Measurements from ENCODE around the gene TBC1D13. TPM values are rescaled to one million over a fixed set of nuclear protein-coding genes. Genes with fewer than 3 reads are reported as not detected.
"Not testable (repeated sequence)": the region's sequence is repeated elsewhere in the genome, so short reads cannot be mapped to it uniquely, and the experiment has no call there.

TBC1D13 gene
- polyA plus RNA-seq, 3 donors: 35.8 to 37.9 (median 37.9) TPM

GRCh38 chr9:128843171-128843570 is 56.1 kb downstream of the TBC1D13 start:
- not testable (repeated sequence) for DNase-seq (ENCODE audit: low read depth in 3 of 3, low spot score in 2 of 3)

- no peak for DNase-seq (ENCODE audit: low read depth in 3 of 3, low spot score in 2 of 3)
Observed at GRCh38 chr9:128845186-128845931, 58.3 kb downstream of the TBC1D13 start.

- DNase-seq (ENCODE audit: low read depth in 3 of 3, low spot score in 2 of 3): no peak
Observed at GRCh38 chr9:128846680-128847030, 59.6 kb downstream of the TBC1D13 start.

GRCh38 chr9:128847803-128848202 is 60.8 kb downstream of the TBC1D13 start:
- DNase-seq (ENCODE audit: low read depth in 3 of 3, low spot score in 2 of 3): no peak

- not testable (repeated sequence) for DNase-seq (ENCODE audit: low read depth in 3 of 3, low spot score in 2 of 3)
Observed at GRCh38 chr9:128851024-128851423, 64.0 kb downstream of the TBC1D13 start.

- DNase-seq (ENCODE audit: low read depth in 3 of 3, low spot score in 2 of 3): not testable (repeated sequence)
Observed at GRCh38 chr9:128851779-128852600, 64.9 kb downstream of the TBC1D13 start.

- not testable (repeated sequence) for DNase-seq (ENCODE audit: low read depth in 3 of 3, low spot score in 2 of 3)
Observed at GRCh38 chr9:128852646-128853045, 65.6 kb downstream of the TBC1D13 start.

- DNase-seq (ENCODE audit: low read depth in 3 of 3, low spot score in 2 of 3): not testable (repeated sequence)
Observed at GRCh38 chr9:128854454-128854853, 67.4 kb downstream of the TBC1D13 start.

- not testable (repeated sequence) for DNase-seq (ENCODE audit: low read depth in 3 of 3, low spot score in 2 of 3)
Observed at GRCh38 chr9:128858476-128858875, 71.4 kb downstream of the TBC1D13 start.

Other genes starting within 250 kb of the TBC1D13 start
- gene SPTAN1, start 234.7 kb upstream of the TBC1D13 start, polyA plus RNA-seq (ENCODE audit: insufficient read length in 3 of 3): 100 to 1,000 TPM; 288 to 327 (median 319) TPM
- gene DYNC2I2, start 130.4 kb upstream of the TBC1D13 start, polyA plus RNA-seq (ENCODE audit: insufficient read length in 3 of 3): 10 to 100 TPM; 54.2 to 58.1 (median 57.6) TPM
- gene SET, start 98.0 kb upstream of the TBC1D13 start, polyA plus RNA-seq (ENCODE audit: insufficient read length in 3 of 3): 100 to 1,000 TPM; 701 to 773 (median 755) TPM
- 10 to 100 TPM in 1 of 3 donors, 1 to 10 TPM in 2; 8.3 to 10.2 (median 9.3) TPM for gene PKN3, start 84.8 kb upstream of the TBC1D13 start, polyA plus RNA-seq (ENCODE audit: insufficient read length in 3 of 3)
- gene ZDHHC12, start 63.1 kb upstream of the TBC1D13 start, polyA plus RNA-seq (ENCODE audit: insufficient read length in 3 of 3): 10 to 100 TPM; 14.4 to 19.5 (median 17.0) TPM
- 10 to 100 TPM; 29.1 to 32.2 (median 30.4) TPM for gene ZER1, start 15.3 kb upstream of the TBC1D13 start, polyA plus RNA-seq (ENCODE audit: insufficient read length in 3 of 3)
- gene ENDOG, start 31.2 kb downstream of the TBC1D13 start, polyA plus RNA-seq (ENCODE audit: insufficient read length in 3 of 3): 1 to 10 TPM; 6.3 to 9.6 (median 6.7) TPM
- gene SPOUT1, start 42.5 kb downstream of the TBC1D13 start, polyA plus RNA-seq (ENCODE audit: insufficient read length in 3 of 3): 10 to 100 TPM; 26.1 to 35.1 (median 33.2) TPM
- gene KYAT1, start 94.7 kb downstream of the TBC1D13 start, polyA plus RNA-seq (ENCODE audit: insufficient read length in 3 of 3): 10 to 100 TPM; 18.9 to 20.7 (median 19.7) TPM
- gene LRRC8A, start 94.9 kb downstream of the TBC1D13 start, polyA plus RNA-seq (ENCODE audit: insufficient read length in 3 of 3): 10 to 100 TPM; 27.2 to 31.1 (median 28.2) TPM
- 10 to 100 TPM; 52.5 to 57.0 (median 54.4) TPM for gene PHYHD1, start 133.7 kb downstream of the TBC1D13 start, polyA plus RNA-seq (ENCODE audit: insufficient read length in 3 of 3)
- 10 to 100 TPM; 15.6 to 18.9 (median 17.0) TPM for gene DOLK, start 160.3 kb downstream of the TBC1D13 start, polyA plus RNA-seq (ENCODE audit: insufficient read length in 3 of 3)
- gene NUP188, start 160.4 kb downstream of the TBC1D13 start, polyA plus RNA-seq (ENCODE audit: insufficient read length in 3 of 3): 10 to 100 TPM; 38.6 to 41.4 (median 40.5) TPM
- gene SH3GLB2, start 241.1 kb downstream of the TBC1D13 start, polyA plus RNA-seq (ENCODE audit: insufficient read length in 3 of 3): 100 to 1,000 TPM in 2 of 3 donors, 10 to 100 TPM in 1; 94.9 to 104 (median 102) TPM
- 10 to 100 TPM; 15.4 to 16.1 (median 15.6) TPM for gene MIGA2, start 249.4 kb downstream of the TBC1D13 start, polyA plus RNA-seq (ENCODE audit: insufficient read length in 3 of 3)